ENCODE results near the gene HMGCR. TPM values are rescaled to one million over a fixed set of nuclear protein-coding genes. Genes with fewer than 3 reads are reported as not detected.

Gene HMGCR
- total and polyA plus RNA-seq, 2 of the 8 experiments (the other 6 are each of a cell fraction or from before 2014, with no cell fraction given) = 45.8 to 199 TPM

Other genes starting within 250 kb of the HMGCR start
- gene ANKRD31, start 100.3 kb upstream of the HMGCR start, total RNA-seq (2021; fragmentation: NEBNext Ultra II Directional; extraction: Animal tissue kit (Norgen Biotek cat#: 25700)) = 0.06 and 0.27 TPM in 2 replicates
- 0.02 and 0.05 TPM in 2 replicates for gene ANKRD31, start 100.3 kb upstream of the HMGCR start, polyA plus RNA-seq (2011; rRNA removed)
- 48.1 and 55.3 TPM in 2 replicates for gene CERT1, start 174.4 kb downstream of the HMGCR start, total RNA-seq (2021; fragmentation: NEBNext Ultra II Directional; extraction: Animal tissue kit (Norgen Biotek cat#: 25700))
- gene CERT1, start 174.4 kb downstream of the HMGCR start, polyA plus RNA-seq (2011; rRNA removed) = 7.8 and 10.2 TPM in 2 replicates
- gene POLK, start 174.7 kb downstream of the HMGCR start, total RNA-seq (2021; fragmentation: NEBNext Ultra II Directional; extraction: Animal tissue kit (Norgen Biotek cat#: 25700)) = 7.7 and 9.0 TPM in 2 replicates
- gene POLK, start 174.7 kb downstream of the HMGCR start, polyA plus RNA-seq (2011; rRNA removed) = 1.2 and 2.0 TPM in 2 replicates